Measurements from ENCODE around the gene SVIL. TPM values are rescaled to one million over a fixed set of nuclear protein-coding genes. Genes with fewer than 3 reads are reported as not detected.
"Not testable (repeated sequence)": the region's sequence is repeated elsewhere in the genome, so short reads cannot be mapped to it uniquely, and the experiment has no call there.

Gene SVIL
- total RNA-seq, 4 donors from 2014 or later, result 30.3 to 84.3 (median 62.5) TPM

- no peaks in the 10 kb centered on the region for H3K4me1 ChIP-seq
Measured at GRCh38 chr10:29618341-29619171, 16.2 kb downstream of the SVIL start.

GRCh38 chr10:29617880-29618340 lies 16.9 kb downstream of the SVIL start:
- Histone ChIP-seq H3K27ac (peak overlapping the region in 1 of 4 donors; percentile 52), H3K4me1 (no peaks in the 10 kb centered on the region), H3K4me3 (no peak overlapping the region), H3K9me3 (no peaks in the 10 kb centered on the region), H3K36me3 (no peaks in the 10 kb centered on the region), H3K27me3 (no peaks in the 10 kb centered on the region)
- TF ChIP-seq POLR2A (IDR thresholded peaks at IDR 0.05) (no peak), CTCF (IDR thresholded peaks at IDR 0.05) (no peak)
- no peak for DNase-seq

More at GRCh38 chr10:29618341-29619171, 16.2 kb downstream of the SVIL start:
- Histone ChIP-seq H3K4me3 (no peak overlapping the region), H3K9me3 (no peaks in the 10 kb centered on the region), H3K27me3 (no peaks in the 10 kb centered on the region), H3K27ac (peak overlapping the region in 2 of 4 donors; percentile 27 to 52), H3K36me3 (no peaks in the 10 kb centered on the region)
- TF ChIP-seq POLR2A (IDR thresholded peaks at IDR 0.05), result no peak
- no peak for TF ChIP-seq CTCF (IDR thresholded peaks at IDR 0.05)
- DNase-seq, result no peak

- H3K27me3 ChIP-seq, result no peaks in the 10 kb centered on the region
- TF ChIP-seq POLR2A (IDR thresholded peaks at IDR 0.05), result no peak
- TF ChIP-seq CTCF (IDR thresholded peaks at IDR 0.05), result no peak
- H3K4me1 ChIP-seq, result no peaks in the 10 kb centered on the region
- no peak for DNase-seq
- no peak overlapping the region for H3K4me3 ChIP-seq
- no peaks in the 10 kb centered on the region for H3K9me3 ChIP-seq
- no peak overlapping the region for H3K27ac ChIP-seq
- no peaks in the 10 kb centered on the region for H3K36me3 ChIP-seq
Measured at GRCh38 chr10:29616542-29616941, 18.2 kb downstream of the SVIL start.

DNA sequence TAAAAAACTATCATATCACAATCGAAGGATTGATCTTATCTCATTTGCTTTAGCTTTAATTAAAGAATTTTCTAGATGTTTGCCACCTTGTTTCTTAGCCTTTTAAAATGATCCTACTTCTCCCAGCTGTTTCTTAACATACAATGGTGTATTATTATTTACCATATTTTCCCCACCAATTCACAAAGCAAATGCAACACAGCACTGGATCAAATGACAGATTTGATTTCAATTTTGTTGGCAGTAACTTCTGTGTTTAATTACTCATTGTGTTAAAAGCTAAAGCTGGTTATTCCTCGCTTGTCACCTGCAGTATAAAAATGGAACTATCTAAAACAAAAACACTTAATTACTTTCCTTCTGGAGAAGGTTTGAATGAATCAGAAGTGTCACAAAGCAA lies 19.6 kb downstream of the SVIL start:
- H3K4me1 ChIP-seq, result no peaks in the 10 kb centered on the region
- DNase-seq, result no peak
- TF ChIP-seq POLR2A (IDR thresholded peaks at IDR 0.05) (no peak), CTCF (IDR thresholded peaks at IDR 0.05) (no peak)
- H3K4me3 ChIP-seq, result no peak overlapping the region
- no peaks in the 10 kb centered on the region for H3K36me3 ChIP-seq
- H3K9me3 ChIP-seq, result no peaks in the 10 kb centered on the region
- H3K27ac ChIP-seq, result no peak overlapping the region
- no peaks in the 10 kb centered on the region for H3K27me3 ChIP-seq

DNA sequence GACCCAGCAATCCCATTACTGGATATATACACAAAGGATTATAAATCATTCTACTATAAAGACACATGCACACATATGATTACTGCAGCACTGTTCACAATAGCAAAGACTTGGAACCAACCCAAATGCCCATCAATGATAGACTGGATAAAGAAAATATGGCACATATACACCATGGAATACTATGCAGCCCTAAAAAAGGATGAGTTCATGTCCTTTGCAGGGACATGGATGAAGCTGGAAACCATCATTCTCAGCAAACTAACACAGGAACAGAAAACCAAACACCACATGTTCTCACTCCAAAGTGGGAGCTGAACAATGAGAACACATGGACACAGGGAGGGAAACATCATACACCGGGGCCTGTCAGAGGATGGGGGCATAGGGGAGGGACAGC lies 20.5 kb downstream of the SVIL start:
- H3K4me3 ChIP-seq, DNase-seq, H3K27ac ChIP-seq, H3K4me1 ChIP-seq, H3K27me3 ChIP-seq, H3K36me3 ChIP-seq, H3K9me3 ChIP-seq: not testable (repeated sequence)

DNA sequence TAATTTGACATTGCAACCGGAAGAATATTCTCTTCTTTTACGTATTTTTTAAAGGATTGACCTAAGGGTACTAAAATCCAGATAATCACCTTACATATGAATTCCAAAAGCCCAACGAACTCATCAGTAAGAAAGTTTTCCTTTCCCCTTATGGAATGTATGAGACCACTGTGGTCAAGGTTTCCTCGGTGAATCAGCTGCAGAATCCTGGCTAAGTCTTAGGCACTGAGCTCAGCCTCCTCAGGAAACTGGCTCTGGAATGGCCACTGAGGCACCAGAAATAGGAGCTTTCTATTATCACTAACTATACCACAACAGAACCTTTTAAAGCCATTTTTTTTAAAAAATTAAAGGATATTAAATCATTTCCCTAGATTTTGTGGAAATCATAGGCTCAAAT lies 21.0 kb downstream of the SVIL start:
- TF ChIP-seq POLR2A (IDR thresholded peaks at IDR 0.05), result no peak
- no peak for TF ChIP-seq CTCF (IDR thresholded peaks at IDR 0.05)
- H3K4me1 ChIP-seq, result no peaks in the 10 kb centered on the region
- no peak overlapping the region for H3K4me3 ChIP-seq
- H3K27me3 ChIP-seq, result no peaks in the 10 kb centered on the region
- no peaks in the 10 kb centered on the region for H3K9me3 ChIP-seq
- no peak for DNase-seq
- no peak overlapping the region for H3K27ac ChIP-seq
- peaks cover 0 to 6% (median 0%) of the 10 kb centered on the region in 3 donors for H3K36me3 ChIP-seq

Data from Peyer's patch (tissue), 4 donors.